DMS 273 (cell line): Measurements from ENCODE around the gene FPR1.
"Not testable (repeated sequence)": the region's sequence is repeated elsewhere in the genome, so short reads cannot be mapped to it uniquely, and the experiment has no call there.

Source experiments
- DNase-seq: peaks from one replicate; lab custom pipeline; 2025; ENCODE audit not compliant: unreplicated experiment; lab: John Stamatoyannopoulos, UW

The FPR1 gene

DNA sequence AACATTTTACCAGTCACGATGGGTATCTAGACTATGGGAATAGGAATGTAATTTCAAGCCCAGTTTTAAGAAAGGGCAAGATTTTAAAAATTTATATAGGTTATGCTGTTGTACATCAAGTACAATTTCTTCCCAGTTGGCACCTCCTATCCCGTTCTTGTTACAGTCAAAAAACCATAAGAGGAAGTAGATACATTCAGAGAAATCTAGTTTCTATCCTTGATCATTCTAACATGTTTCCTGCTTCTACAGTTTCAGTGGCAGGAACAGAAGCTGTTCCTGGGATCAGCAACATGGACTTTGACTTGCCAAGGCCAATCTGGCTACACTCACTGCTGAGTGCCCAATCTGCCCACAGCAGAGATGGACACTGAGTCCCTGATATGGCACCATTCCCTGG, 28.6 kb upstream of the FPR1 start:
- DNase-seq: no peak

DNA sequence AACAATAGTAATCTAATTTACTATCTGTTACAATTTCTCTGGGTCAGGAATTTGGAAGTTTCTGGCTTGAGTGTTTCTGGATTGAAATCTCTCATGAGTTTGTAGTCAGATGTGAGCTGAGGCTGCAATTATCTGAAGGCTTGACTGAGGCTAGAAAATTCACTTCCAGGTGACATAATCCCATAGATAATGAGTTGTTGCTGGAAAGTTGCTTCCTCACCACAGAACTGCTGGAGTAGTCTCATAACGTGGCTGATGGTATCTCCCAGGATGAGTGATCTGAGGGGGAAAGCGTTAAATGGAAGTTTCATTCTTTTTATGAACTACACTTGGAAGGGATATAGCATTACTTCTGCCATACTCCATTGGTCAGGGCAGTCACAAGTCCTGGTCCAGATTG, 28.0 kb upstream of the FPR1 start:
- no peak for DNase-seq

DNA sequence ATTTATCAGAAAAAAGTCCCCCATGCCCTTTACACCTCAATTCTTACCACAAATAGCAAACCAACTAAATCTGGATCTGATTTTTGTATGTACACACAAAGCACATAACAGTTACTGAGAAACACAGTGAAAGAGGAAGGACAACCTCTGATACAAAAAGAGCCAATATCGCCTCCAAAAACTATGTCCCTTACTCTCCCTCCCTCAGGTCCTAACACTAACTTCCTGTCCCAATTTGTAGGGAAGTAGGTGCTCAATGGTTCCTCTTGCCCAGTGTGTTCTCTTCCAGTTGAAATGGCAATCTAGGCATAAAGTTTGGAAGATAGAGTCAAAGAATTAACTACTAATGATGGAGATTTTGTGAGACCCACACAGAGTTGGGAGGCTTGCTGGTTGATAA, 27.5 kb upstream of the FPR1 start:
- DNase-seq: no peak

DNA sequence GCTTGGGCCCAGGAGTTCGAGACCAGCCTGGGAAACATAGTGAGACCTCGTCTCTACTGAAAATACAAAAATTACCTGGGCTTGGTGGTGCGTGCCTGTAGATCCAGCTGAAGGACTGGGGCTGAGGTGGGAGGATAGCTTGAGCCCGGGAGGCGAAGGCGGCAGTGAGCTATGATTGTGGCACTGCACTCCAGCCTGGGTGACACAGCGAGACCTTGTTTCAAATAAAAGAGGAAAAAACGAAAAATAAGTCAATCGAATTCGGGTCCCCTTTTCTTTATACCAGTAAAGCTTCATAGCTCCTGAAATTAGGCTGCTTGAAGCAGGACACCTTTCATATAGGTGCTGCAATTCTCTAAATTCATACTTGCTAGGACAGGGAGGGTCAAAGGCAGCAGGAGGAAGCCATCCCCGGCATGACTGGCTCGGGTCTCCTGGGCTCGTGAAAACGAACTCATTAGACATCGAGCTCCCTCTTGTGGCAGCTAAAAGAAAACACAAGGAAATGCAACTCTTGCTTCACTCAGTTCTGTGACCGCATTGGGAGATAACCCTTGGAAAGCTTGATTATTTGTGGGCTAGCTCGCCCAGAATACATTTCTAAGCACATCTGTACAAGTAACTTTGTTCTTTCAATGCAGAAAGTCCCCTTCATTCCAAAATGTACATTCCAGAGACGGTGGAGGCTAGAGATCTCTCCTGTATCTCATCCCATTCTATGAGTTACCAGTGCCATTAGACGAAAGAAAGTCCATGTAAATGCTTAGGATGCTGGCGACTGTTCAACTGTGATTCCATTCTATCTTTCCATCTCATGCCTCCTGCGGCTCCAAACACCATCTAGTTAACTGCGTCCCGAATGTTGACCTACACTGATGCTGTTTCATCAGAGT, 26.1 kb upstream of the FPR1 start:
- DNase-seq: peak; percentile 78

DNA sequence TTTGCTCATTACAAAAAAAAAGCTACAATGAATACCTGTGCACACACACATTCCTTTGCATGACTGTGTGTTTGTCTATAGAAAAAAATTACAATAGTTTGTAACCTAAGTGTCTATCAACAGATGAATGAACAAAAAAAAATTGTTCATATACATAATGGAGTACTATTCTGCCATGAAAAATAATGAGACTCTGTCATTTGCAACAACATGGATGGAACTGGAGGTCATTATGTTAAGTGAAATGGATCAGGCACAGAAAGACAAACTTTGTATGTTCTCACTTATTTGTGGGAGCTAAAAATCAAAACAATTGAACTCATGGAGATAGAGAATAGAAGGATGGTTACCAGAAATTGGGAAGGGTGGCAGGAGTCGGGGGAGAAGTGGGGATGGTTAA, 24.9 kb upstream of the FPR1 start:
- DNase-seq: not testable (repeated sequence)

DNA sequence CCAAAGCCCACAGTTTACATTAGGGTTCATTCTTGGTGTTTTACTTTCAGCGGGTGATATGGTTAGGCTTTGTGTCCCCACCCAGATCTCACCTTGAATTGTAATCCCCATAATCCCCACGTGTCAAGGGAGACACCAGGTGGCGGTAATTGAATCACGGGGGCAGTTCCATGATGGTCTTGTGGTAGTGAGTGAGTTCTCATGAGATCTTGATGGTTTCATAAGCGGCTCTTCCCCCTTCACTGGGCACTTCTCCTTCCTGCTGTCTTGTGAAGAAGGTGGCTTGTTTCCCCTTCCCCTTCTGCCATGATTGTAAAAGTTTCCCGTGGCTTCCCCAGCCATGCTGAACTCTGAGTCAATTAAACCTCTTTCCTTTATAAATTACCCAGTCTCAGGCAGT, 21.3 kb upstream of the FPR1 start:
- no peak for DNase-seq

DNA sequence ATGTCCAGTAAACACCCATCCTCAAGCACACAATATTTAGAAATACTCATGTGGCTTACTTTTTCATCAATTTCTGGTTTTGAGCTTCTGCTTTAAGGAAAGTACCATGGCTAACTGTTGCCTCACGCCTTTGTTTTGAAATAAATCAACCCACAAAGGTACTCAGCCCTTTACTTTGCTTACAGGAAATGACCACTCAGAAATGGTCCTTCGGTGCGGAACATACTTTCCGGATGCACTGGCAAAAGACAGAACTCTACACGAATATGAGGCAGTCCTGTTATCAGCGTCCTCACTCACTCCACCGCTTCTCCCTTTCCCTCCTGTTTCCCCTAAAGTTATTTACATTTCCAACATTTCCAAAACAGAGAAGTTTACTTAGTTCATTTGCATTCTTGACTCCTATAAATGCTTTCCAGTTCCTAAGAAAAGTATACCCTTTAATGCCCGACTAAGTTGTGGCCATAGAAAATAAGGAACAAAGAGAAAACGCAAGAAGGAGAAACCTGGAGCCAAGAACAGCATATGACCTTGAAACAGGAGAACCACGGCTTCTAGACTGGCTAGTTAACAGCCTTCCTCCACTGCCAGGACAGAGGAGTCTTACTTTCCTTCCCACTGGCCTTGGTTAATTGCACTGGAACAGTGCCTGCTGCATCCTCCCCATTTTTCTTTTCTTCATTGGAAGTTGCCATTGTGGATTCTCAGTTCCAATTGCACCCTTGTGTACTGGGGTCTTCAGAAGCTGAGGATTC, 19.9 kb upstream of the FPR1 start:
- no peak for DNase-seq

DNA sequence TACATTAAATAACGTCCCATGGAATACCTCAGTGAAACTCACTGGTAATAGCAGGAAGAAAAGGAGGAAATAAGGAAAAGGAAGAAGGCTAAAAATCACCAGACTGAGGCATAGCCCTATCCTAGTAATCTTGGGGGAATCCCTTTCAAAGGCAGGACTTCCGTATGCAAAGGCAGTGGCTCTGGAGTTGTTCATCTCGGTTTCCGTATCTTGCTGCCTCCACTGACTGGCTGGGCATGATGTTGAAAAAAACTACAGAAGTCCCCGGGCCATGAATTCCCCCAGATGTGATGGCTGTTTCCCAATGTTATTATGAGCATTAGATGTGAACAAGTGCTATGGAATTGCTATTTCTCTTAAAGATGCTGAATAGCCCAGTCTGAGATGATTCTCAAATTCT, 14.8 kb upstream of the FPR1 start:
- no peak for DNase-seq

DNA sequence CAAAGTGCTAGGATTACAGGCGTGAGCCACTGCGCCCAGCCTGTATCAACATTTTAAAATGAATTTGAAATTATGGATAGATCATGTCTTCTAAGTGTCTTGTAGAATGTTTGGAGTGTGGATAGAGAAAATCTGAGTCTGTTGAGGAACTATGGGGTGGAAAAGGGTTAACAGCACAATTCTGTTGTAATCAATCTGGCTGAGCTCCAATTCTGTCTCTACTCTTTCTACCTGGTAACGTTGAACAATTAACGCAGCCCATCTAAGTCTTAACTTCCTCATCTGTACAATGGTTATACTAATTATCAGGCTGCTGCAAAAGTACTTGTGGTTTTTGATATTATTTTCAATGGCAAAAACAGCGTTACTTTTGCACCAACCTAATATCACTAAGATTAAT, 13.4 kb upstream of the FPR1 start:
- DNase-seq: no peak

DNA sequence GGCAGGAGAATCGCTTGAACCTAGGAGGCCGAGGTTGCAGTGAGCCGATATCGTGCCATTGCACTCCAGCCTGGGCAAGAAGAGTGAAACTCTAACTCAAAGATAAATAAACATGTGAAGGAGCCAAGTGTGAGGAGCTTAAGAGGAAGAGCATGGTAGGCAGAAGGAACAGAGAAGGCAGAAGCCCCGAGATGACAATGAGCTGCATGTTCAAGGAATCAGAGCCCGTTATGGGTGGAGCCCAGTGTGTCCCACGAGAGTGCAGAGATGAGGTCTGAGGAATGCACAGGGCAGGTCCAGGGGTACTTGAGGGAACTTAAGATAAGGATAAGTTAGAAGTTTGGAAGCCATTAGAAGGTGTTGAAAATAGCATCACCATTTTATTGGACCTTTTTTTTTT, 10.0 kb upstream of the FPR1 start:
- DNase-seq: no peak

DNA sequence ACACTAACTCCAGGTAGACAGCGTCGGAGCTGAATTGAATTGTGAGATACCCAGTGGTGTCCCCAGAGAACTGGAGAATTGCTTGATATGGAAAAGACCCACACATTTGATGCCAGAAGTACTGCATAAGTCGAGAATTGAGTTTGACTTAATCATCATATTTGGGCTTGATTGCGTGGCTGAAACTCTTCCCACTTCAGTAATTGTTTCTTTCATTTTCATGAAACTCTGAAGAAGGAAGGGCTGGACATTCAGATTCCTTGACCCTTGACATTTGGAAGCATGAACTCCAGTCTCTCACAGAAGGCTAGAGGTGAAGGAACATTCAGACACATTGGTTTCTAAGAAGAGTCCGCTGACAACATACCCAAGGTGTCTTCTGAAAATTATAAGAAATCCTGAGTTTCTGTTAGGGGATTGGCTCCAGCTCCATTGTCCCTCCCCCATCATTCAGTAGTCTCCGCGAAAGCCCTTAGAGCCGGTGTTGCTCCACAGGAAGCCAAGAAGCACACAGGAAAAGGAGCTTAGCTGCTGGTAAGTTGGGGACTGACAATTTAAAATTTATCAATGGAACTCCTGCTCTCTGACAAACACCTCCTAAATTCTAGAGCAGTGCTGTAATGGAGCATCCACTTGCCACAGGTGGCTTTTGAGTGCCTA, 9.1 kb upstream of the FPR1 start, which contains the start of gene FPR2:
Gene FPR2, plus strand, starts transcription at position 484 of the 660 bp plus-strand sequence. CDS start 7,479 bp downstream, outside the sequence.
- no peak for DNase-seq

DNA sequence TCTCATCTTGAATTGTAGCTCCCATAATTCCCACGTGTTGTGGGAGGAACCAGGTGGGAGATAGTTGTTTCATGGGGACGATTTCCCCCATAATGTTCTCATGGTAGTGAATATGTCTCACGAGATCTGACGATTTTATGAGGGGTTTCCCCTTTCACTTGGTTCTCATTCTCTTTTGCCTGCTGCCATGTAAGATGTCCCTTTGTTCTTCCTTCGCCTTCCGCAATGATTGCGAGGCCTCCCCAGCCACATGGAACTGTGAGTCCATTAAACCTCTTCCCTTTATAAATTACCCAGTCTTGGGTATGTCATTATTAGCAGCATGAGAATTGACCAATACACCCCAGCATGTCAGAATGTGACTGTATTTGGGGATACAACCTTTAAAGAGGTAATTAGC, 3.9 kb upstream of the FPR1 start:
- DNase-seq: no peak

DNA sequence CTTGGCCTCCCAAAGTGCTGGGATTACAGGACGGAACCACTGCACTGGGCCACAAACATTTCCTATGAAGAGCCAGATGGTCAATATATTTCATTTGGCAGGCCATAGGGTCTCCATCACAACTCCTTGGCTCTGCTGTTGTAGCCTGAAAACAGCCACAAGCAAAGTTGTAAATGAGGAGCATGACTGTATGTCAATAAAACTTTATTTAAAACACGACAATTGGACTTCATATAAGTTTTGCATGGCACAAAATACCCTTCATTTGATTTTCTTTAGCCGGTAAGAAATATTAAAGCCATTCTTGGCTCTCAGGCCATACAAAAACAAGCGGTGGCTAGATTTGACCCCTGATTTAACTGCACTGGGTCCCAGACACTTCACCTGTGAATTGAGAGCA, 3.1 kb upstream of the FPR1 start:
- no peak for DNase-seq

DNA sequence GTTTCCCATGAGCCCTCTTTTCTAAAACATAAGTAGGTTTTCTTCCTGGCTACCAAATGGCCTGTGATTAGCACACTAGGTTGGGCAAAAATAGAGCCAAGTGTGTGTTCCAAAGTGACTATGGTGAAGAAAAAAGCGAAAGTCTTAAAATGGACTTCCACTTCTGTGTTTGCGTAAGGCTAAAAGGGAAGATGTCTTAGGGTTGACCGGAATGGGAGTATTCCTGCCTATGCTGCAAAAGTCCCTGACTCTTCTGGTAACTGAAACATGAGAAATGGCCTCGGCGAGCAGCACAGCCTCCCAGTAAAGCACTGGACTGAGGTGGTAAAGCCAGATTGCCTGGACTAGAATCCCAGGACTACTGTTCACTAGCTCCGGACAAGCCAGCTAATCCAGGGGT, 2.4 kb upstream of the FPR1 start:
- DNase-seq: no peak

DNA sequence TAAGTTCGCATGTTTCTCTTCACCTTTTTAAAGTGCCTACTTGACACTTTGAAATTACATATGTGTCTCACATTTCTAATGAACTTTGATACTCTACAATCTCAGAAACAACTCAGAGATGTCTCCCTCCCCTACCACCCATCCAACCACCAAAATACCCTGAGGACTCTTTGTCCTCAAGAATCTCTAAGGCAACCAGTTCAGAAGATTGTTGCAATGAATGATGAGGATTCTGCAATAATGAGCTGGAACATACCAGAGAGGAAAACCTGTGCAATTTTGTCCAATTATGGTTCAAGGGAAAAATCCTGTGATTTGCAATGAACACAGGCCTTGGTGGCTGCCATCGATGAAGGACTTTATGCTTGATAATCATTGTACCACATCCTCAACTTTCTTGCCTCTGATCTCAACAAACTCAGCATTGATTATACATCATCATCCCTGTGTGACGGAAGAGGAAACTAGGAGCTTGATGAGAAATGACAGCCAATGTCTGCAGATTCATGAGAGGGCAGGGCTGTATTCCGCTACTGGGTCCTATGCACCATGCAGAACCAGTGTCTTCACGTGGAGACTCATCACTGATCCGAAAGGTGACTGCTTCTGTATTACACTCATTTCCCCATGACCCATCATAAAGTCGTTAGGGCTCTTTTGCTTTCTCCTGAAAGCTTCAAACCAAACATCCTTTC, 1.1 kb downstream of the FPR1 start:
- DNase-seq: no peak

DNA sequence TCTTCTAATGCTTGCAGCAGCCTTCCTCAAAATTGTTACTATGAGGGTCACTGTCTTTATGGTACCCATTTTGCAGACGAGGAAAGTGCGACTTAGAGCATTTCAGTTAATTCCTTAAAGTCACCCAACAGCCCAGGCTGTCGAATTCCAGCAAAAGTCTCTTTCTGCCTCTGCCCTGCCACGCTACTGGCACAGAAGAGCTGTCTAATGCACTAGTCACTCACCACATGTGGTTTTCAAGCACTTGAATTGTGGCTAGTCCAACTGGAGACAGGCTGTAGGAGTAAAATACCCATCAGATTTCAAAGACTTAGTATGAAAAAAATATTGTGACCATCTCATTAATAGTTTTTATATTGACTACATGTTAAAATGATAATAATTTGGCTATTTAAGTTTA, 1.7 kb downstream of the FPR1 start:
- DNase-seq: no peak

DNA sequence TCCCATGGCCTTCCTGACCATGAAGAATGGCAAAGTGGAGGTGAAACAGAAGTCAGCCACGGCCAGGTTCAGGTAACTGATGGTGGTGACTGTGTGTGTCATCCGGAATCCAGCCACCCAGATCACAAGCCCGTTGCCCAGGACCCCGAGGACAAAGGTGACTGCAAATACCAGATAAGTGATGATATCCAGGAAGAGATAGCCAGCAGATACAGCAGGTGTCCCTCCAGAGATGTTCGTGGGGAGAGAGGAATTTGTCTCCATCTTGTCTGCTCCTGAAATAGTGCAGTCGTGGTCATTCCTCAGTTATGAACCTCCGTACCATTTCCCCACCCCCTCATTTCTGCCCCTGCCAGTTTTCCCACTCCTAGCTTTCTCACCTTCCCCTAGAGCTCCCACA, 4.9 kb downstream of the FPR1 start:
- no peak for DNase-seq

DNA sequence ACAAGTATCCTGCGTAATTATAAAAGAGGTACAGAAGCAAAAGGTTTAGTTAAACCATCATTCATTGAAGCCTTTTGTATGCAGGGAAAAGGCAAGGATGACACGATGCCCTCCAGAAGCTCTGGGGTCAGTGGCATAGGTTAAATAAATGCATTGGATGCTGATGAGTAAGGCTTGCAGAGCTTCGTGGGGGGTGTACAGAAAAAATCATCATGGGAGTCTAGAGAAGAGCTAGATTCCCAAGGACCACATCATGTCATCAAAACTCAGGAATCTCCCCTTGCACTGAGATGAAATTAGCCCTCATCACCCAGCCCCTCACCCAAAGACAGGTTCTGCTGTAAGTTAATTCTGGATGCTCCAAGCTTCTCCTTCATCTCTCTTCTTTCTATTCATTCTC, 8.3 kb downstream of the FPR1 start:
- DNase-seq: no peak

DNA sequence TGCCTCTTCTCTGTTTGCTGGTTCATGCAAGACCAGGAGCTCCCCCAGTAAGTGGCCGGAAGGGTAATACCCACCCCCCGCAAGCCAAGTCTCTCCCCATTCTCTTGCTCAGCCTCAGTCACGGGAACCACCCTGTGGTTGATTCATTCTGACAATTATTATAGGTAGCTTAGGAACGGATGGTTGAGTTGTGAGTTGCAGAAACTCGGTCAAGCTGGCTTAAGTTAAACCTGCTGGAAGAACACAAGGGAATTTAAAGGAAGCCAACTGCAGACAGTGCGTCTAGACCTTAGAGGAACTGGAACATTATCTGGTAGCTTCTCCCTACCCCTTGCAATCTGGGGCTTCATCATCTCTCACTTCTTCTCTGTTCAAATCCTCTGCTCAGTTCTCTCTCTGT, 8.9 kb downstream of the FPR1 start:
- DNase-seq: no peak

DNA sequence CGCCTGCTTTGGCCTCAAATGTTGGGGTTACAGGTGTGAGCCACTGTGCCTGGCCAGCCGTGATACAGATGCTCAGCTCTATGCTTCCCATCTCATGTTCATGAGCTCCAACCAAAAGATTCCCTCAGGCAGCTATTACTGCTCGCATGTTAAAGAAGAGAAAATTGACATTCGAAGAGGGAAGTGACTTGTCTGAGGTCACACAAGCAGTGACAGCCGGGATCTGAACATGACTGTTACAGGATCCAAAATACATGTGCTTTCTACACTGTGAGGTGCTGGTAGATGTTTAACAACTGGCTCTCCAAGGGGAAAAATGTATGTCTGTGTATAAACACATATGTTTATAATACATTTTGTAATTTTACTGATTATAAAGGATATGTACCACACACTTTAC, 11.3 kb downstream of the FPR1 start:
- no peak for DNase-seq

DNA sequence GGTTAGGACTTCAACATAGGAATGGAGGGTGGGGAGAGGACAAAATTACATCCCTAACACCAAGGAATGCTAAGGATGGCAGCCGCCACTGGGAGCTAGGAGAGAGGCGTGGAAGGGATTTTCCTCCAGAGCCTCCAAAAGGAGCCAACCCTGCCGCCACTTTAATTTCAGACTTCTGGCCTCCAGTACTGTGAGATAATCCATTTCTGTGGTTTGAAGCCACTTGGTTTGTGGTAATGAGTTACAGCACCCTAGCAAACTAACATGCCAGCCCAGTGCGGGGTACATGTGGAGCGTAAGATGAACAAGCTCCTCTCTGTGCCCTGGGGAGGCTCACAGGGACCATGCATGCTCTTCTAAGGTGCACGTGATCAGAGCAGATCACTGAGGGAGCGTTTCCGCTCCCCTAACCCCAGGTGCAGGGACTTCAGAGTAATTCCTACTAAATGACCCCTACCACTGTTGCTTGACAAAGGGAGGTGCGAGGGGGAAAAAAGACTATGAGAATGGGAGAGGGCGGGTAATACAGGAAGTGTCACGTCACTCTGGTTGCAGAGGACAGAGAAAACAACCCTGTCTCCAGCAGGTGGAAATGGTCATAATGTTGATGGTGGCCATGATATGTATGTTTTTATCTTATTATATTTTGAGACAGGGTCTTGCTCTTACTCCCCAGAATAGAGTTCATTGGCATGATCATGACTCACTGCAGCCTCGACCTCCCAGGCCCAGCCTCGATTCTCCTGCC, 12.0 kb downstream of the FPR1 start:
- DNase-seq: no peak
